Measurements from ENCODE around the gene PALM3.

- TF ChIP-seq POLR2A (IDR thresholded peaks at IDR 0.05) (no peak), CTCF (IDR thresholded peaks at IDR 0.05) (no peak)
Measured at GRCh38 chr19:14061751-14062557, at the start of gene PALM3.

All from vagina (tissue), 2 donors.